HG03196 (cell line): ENCODE results near the gene ATP2A3.
"Not testable (repeated sequence)": the region's sequence is repeated elsewhere in the genome, so short reads cannot be mapped to it uniquely, and the experiment has no call there.

ENCODE experiments used
- ATAC-seq: cut with Tn5 transposase; IDR thresholded peaks from one replicate; pipeline ENCODE4 v1.9.1; 2021; ENCODE audit not compliant: unreplicated experiment

Gene ATP2A3

DNA sequence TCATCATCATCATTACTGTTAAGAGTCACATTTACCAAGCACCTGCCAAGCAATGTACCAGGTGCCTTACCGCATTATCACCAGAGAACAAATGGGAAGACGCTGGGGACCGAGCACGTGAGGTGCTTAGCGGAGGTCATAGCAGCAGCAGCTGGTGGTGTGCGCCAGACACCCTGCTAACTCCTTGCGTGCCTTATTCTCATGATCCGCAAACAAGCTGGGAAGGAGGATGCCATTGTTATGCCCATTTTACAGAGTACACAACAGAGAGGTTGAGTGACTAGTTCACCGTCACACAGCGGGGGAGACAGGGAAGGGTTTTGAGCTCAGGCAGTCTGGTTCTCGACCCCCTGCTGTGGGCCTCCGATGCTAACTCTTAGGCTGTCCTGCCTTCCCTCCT is 7.3 kb downstream of the ATP2A3 start:
- ATAC-seq = no peak

DNA sequence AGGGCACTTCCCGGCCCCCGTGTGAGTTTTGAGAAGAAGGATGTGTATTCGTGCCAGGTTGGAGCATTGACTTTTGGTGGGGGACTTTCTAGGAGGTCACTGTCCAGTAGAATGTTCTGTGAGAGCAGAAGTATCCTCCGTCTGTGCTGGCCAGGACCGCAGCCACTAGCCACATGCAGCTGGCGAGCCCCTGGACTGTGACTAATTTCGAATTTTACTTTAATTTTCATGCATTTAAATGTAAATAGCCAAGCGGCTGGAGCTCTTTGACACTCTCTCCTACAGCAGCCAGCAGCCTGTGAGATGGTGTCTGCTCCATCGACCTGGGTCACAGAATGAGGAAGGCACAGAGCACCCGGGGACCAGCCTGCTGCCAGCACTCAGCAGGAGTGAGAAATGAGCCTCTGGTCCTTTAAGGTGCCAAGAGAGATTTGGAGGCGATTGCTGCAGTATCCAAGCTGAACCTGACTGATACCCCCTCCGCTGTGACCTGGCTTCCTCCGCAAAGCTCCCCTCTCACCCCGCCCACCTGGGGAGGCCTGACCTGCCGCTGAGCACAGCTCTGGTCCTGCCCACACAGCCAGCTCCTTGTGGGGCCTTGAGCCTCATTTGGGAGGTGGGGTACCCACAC is 7.8 kb downstream of the ATP2A3 start:
- ATAC-seq = no peak

DNA sequence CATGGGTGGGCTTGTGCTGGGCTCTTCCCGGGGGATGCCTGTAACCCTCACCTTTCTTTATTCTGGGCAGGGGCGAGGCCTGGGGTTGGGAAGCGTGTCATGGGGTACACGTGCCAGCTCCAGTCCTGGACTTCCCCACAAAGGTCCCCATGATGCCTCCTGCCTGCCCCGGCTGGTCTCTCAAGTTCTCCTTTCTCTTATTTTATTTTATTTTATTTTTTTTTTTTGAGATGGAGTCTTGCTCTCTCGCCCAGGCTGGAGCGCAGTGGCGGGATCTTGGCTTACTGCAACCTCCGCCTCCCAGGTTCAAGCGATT is 8.6 kb downstream of the ATP2A3 start:
- no peak for ATAC-seq

DNA sequence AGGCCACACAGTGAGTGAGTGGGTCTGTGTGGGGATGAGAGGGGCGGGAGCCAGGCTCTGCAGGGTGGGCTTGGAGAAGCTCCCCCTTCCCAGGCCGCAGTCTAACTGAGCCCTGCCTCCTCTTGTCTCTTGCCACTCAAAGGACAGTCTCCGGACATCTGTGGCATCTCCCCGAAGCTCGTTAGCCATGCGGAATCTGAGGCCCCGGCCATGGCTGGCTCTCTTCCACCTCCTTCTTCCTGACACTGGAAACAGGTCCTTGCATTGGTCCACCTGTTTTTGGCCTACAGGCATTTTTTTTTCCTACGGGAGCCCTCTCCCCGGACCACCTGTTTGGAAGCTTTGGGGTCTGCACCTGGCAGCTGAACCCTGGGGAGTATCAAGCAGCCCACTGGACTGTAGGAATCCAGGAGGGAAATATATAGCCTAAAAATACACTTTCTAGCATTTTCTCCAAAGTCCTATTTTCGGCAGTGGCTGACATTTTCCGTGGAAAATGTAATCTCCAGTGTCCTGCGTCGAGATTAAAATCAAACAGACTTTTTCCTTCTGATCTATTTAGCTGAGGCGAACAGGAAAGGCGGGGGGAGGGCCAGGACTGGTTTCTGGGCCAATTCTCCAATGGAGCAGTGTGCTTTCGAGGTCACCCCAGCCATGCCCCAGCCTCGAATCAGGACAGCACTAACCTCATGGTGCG is 9.1 kb downstream of the ATP2A3 start:
- ATAC-seq = no peak

DNA sequence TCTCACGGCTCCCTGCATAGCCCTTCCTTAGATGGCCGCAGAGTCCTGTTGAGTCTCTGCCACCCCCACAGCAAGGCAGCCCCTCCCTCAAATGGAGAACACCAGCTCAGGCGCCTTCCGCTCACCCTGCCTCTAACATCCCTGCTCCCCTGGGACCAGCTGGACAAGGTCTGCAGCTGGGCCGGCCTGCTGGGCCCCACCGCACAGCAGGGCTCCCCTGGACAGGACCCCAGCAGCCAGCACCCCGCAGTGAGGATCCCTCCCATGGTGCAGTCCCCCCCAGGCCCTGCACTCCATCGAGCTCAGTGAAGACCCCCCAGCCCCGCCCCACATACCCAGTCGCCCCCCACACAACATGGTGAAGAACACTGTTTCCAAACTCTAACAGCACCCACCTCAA is 10.2 kb downstream of the ATP2A3 start:
- no peak for ATAC-seq

DNA sequence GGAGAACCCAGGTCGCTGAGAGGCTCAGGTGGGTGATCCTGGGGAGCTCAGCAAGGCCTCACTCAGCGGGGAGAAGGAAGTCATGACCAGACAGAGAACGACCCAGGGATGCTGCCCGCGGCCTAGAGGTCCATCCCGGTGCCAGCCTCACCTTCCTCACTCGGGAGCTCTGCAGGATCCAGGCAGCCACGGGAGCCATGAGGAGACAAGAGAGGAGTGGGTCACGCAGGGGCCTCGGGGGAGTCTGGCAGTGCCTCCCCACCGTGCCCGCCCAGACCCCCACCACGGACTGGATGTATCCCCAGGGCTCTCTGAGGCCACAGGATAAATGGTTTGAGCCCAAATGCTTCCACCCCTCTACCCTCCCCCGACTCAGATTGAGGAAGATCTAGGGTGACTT is 10.7 kb downstream of the ATP2A3 start:
- ATAC-seq = no peak

DNA sequence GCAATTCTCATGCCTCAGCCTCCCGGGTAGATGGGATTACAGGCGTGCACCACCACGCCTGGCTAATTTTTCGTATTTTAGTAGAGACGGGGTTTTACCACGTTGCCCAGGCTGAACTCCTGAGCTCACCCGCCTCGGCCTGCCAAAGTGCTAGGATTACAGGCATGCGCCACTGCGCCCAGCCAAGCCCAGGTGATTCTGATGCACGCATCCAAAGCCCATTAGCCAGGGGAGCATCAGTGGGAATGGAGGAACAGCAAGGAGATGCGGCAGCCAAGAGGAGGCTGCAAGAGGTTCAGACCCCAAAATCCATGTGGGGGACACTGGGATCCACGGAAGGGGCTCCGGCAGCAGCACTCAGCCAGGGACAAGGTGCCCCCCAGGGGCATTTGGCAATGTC is 12.1 kb downstream of the ATP2A3 start:
- ATAC-seq = no peak

DNA sequence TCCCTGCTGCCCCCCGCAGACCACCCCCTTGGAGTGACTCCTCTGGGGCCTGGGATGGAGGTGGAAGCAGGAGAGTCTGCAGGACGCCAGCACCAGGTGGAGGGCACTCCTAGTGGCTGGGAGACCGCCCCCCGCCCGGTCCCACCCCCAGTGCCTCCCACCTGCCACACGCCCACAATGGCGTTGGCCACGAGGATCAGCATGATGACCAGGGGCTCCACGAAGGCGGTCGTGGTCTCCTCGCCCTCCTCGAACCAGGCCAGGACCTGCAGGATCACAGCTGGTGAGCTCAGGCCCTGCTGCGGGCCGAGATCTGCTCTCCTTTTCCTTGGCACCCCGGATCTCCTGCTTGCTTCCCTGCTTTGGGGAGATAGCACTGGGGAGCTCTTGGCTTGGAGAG is 12.8 kb downstream of the ATP2A3 start:
- ATAC-seq = no peak

DNA sequence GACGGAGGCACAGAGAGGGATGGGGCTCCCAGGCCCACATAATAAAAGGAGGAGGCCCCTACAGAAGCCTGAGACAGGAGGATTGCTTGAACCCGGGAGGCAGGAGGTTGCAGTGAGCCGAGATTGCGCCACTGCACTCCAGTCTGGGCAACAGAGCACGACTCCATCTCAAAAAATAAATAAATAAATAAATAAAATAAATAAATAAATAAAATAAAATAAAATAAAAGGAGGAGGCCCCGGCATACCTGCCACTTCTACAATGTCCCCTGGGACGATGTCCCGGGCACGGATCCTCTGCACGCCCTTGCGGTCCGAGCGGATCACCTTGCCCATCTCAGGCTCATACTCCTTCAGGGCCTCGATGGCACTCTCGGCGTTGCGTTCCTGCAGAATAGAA is 13.2 kb downstream of the ATP2A3 start:
- ATAC-seq = no peak

DNA sequence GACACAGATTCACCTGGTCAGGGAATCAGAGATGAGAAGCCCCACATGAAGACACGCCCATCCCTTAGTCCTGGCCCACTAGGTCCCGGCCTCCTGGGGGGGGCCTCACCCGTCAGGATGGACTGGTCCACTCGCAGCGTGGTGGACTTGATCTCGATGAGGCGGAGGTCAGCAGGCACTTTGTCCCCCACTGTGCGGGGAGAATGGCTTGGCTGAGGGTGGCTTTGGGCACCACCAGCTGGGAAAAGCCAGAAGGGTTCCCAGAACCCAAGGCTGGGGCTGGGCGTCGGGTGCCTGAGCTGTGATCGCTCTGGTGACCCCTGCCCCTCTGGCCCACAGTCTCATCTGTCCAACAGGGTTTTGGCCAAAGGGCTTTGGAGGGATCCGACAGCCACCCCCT is 13.7 kb downstream of the ATP2A3 start:
- no peak for ATAC-seq

DNA sequence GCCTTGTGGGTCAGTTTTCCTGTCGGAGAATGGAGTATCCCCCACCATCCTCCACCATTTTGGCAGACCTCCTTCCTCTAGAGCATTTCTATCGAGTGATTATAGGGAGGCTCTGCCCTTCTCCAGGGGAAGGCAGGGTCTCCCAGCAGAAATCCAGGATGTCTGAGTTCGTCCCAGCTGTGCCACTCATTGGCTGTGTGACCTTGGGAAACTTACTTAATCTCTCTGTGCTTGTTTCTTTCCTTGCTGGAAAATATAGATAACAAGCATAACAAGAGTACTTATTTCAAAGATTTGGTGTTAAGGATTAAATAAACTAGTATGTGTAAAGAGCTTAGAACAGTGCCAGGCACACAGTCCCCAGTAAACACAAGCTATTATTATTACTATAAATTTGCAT is 14.8 kb downstream of the ATP2A3 start:
- ATAC-seq = no peak

DNA sequence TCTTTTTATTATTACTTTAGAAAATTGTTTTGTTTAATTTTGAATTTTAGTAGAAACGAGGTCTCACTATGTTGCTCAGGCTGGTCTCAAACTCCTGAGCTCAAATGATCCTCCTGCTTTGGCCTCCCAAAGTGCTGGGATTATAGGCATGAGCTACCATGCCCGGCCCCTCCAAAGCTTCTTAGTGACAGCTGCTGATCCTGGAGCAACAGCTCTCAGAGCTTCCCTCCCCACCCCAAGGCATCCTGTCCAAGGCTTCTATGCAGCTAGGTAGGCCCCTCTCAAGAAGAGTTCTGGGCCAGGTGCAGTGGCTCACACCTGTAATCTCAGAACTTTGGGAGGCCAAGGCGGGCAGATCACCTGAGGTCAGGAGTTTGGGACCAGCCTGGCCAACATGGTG is 15.7 kb downstream of the ATP2A3 start:
- ATAC-seq = not testable (repeated sequence)

DNA sequence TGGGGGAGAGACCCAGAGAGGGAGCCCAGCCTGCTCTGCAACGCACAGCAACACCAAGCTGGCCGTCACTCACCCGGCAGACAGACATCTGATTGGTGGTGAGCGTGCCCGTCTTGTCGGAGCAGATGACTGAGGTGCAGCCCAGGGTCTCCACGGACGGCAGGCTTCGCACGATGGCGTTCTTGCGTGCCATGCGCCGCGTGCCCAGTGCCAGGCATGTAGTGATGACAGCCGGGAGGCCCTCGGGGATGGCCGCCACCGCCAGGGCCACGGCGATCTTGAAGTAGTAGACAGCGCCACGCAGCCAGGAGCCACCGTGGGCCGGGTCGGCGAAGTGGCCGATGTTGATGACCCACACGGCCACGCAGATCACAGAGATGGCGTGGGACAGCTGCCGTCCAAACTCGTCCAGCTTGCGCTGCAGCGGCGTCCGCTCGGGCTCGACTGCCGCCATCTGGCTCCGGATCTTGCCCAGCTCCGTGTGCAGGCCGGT is 16.9 kb downstream of the ATP2A3 start:
- no peak for ATAC-seq

DNA sequence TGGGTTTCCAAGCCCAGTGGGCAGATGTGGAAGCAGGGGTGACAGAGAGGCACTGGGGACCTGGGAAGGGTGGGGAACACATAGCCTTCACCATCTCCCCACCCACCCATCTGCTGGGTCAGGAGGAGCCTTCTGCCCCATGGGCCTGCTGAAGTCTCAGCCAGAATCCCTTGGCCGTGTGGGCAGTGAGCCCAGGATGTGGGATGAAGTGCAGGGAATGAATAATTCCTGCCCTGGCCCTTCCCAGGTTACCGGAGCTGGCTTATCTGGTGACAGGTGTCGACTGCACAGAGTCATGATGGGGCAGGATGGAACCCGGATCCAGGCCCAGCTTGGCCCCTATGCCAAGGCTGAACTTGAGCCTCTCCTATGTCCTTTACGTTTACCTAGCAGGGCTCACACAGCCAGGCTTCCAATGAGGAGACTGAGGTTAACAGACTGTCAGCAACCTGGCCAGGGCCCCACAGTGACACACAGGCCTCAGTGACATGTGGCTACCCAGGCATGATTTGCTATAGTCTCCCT is 17.5 kb downstream of the ATP2A3 start:
- ATAC-seq = no peak

DNA sequence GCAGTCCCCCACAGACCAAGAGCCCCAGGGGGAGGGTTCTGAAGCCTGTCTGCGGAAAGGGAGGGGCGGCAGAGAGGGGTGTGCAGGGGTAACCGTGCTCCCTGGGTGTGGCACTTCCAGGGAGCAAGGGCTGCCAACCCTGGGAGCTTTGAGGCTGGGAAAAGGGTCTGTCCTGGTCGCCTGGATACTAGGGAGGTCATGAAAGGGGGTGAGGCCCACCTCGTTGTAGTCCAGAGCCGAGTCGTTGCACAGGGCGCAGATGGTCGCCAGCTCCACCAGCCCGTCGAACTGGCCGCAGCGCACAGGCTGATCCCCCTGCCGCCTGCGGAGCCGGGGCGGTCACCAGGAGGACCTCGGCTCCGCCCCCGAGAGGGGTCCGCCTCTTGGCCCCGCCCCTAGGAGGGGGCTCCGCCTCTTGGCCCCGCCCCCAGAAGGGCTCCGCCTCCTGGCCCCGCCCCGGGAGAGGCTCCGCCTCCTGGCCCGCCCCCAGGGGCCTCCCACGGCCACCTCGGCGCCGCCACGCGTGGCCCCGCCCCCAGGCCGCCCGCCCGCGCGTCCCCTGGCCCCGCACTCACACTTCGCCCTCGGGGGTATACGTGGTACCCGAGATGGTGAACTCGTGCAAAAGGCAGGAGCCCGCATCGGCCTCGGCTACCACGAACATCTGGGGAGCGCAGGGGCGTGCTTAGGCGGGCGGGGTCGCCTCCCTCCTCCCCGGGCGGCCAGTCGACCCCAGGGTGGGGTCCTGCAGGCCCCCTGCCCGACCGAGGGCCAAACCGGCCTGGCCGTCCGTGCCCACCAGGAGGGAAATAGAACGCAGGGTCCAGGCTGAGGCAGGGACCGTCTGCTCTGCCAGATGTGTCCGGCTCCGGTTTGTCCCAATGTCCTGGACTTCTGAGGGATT is 19.5 kb downstream of the ATP2A3 start:
- no peak for ATAC-seq

DNA sequence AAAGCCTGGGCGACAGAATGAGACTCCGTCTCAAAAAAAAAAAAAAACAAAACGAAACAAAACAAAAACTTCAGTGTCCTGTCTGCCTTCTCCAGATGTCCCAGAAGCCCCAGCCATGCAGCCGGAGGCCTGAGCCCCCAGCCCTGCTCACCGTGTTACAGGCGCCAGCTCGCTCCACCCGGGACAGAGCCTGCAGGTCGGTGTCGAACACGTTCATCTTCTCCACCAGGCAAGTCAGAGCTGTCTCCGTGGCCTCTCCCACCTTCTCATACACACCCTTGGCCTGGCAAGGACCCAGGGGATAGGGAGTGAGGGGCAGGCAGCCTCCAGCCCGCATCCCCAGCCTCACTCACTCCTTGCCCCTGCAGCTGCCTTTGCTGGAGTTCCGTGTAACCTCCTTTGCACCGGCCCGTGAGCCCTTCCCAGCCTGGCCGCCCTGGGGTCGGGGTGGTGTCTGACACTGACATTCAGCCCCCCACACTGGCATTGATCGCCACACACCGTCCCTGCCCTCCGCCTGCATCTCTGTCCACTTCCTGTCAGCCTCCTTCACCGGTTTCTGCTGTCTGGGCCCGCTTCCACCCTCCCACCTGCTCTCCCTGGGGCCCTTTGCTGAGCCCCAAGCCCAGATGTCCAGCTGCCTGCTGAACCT is 20.9 kb downstream of the ATP2A3 start:
- no peak for ATAC-seq

DNA sequence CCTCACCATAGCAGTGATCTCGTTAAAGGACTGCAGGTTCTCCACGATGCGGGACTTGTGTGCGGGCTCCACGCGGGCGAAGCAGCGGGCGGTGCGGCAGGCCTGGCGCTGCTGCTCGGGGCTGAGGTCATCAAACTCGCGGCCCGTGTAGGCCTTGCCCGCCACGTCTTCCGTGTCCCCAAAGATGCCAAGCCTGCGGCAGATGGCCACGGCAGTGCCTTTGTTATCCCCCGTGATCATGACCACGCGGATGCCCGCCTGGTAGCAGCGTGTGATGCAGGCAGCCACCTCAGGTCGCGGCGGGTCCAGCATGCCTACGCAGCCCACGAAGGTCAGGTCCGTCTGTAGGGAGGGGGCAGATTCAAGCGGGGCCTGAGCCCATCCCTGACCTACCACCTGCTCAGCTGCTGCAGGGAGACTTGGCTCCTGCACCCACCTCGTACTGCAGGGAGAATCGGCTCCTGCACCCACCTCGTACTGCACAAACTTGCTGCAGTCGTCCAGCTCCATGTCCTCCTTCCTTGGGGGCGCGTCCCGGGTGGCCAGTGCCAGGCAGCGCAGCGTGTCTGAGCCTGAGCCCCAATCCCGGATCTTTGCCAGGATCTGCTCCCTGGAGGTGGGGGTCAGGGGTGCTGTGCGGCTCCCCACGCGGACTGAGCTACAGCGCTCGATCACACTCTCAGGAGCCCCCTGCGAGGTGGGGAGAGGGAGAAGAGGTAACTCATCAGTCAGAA is 23.1 kb downstream of the ATP2A3 start:
- no peak for ATAC-seq

DNA sequence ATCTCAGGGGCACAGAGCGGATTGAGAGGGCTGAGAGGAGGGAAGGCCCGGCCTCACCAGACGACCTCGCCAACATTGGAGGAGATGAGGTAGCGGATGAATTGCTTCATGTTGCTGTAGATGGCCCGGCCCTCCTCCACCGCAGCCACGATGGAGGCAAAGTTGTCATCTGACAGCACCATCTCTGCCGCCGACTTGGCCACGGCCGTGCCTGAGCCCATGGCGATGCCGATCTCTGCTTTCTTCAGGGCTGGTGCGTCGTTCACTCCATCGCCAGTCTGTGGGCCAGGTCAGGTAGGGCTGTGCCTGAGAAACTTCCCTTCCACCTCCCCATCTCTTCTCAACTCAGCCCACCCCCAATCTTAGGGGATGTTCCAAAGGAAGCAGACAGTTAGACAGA is 26.9 kb downstream of the ATP2A3 start:
- no peak for ATAC-seq

DNA sequence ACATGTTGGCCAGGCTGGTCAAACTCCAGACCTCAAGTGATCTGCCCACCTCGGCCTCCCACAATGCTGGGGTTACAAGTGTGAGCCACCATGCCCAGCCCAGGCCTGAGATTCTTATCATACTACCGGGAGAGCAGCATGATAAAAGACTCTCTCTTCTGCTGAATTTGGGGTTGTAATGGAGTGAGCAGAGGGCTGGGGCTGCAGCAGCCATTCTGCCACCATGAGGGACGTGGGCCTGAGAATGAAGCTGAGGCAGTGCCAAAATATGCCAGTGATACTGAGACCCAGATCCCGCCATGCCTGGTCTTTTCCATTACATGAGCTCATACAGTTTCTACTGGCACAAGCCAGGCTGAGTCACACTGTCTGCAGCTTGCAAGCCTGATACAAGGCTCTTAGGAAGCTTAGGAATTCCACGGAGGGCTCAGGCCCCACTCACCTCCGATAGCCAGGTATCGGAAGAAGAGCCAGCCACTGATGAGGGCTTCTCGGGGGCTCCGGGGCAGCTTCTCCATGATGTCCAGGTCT is 28.3 kb downstream of the ATP2A3 start:
- no peak for ATAC-seq

DNA sequence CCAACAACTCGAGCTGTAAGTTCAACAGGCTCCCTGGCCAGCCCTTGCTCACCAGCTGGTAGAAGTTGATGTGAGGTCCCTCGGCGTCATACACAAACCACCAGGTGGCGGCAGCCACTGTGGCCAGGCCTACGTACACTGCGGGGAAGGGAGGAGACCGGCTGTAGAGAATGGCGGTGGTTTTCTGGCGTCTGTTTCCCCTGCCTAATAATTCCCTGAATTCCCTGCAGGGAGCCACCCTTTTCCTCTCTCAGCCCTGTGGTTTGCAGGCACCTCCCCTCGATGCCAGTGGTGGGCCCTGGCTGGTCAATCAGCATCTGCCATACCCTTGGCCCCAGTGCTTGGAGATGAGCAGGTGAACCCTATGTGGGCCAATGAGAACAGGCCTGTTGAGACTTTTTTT is 29.1 kb downstream of the ATP2A3 start:
- no peak for ATAC-seq
